ENCODE data around the gene PACSIN1.

Gene PACSIN1
- total RNA-seq, result 0 to 2.5 (median 0) reads per million in 17 experiments

- peak in 2 of 4 experiments; percentile 26 to 41 for DNase-seq
Measured at GRCh38 chr6:34465531-34466241, at the start of gene PACSIN1. Gene PACSIN1, plus strand, starts transcription at chr6:34466076. Its CDS starts 60,230 bp downstream, at chr6:34526306.

- DNase-seq, result no peak
Measured at GRCh38 chr6:34416877-34417371, 49.0 kb upstream of the PACSIN1 start.

GRCh38 chr6:34418367-34418766 lies 47.5 kb upstream of the PACSIN1 start:
- no peak for DNase-seq

- DNase-seq, result no peak
Measured at GRCh38 chr6:34423254-34423653, 42.6 kb upstream of the PACSIN1 start.

- no peak for DNase-seq
Measured at GRCh38 chr6:34424200-34425131, 41.4 kb upstream of the PACSIN1 start.

GRCh38 chr6:34425132-34425497 lies 40.8 kb upstream of the PACSIN1 start:
- peak in 1 of 4 experiments; percentile 10 for DNase-seq

GRCh38 chr6:34425498-34426410 lies 40.1 kb upstream of the PACSIN1 start, which contains the start of gene RPS10:
Gene RPS10, minus strand, starts transcription at chr6:34426069. Its CDS starts 848 bp downstream, at chr6:34425221.
- peak; percentile 97 to 99 (median 98) for DNase-seq

GRCh38 chr6:34435916-34436315 lies 30.0 kb upstream of the PACSIN1 start:
- no peak for DNase-seq

GRCh38 chr6:34436803-34437643 lies 28.9 kb upstream of the PACSIN1 start:
- no peak for DNase-seq

GRCh38 chr6:34437644-34437970 lies 28.3 kb upstream of the PACSIN1 start:
- no peak for DNase-seq

GRCh38 chr6:34438705-34439104 lies 27.2 kb upstream of the PACSIN1 start:
- no peak for DNase-seq

GRCh38 chr6:34439442-34439841 lies 26.4 kb upstream of the PACSIN1 start:
- DNase-seq, result no peak

GRCh38 chr6:34441526-34441925 lies 24.4 kb upstream of the PACSIN1 start:
- no peak for DNase-seq

GRCh38 chr6:34445313-34445860 lies 20.5 kb upstream of the PACSIN1 start:
- no peak for DNase-seq

GRCh38 chr6:34447386-34447785 lies 18.5 kb upstream of the PACSIN1 start:
- DNase-seq, result peak in 2 of 4 experiments; percentile 14 to 24

- peak; percentile 68 to 88 (median 82) for DNase-seq
Measured at GRCh38 chr6:34447910-34448309, 18.0 kb upstream of the PACSIN1 start.

GRCh38 chr6:34451192-34451591 lies 14.7 kb upstream of the PACSIN1 start:
- no peak for DNase-seq

- no peak for DNase-seq
Measured at GRCh38 chr6:34455831-34456230, 10.0 kb upstream of the PACSIN1 start.

GRCh38 chr6:34457382-34457741 lies 8.5 kb upstream of the PACSIN1 start:
- DNase-seq, result peak; percentile 46 to 62 (median 51)

GRCh38 chr6:34457742-34458735 lies 7.8 kb upstream of the PACSIN1 start:
- peak; percentile 32 to 65 (median 56) for DNase-seq
